Measurements from ENCODE around the gene NAB1. TPM values are rescaled to one million over a fixed set of nuclear protein-coding genes. Genes with fewer than 3 reads are reported as not detected.

The NAB1 gene
- total RNA-seq, 1 donor from 2014 or later = 25.4 TPM

DNA sequence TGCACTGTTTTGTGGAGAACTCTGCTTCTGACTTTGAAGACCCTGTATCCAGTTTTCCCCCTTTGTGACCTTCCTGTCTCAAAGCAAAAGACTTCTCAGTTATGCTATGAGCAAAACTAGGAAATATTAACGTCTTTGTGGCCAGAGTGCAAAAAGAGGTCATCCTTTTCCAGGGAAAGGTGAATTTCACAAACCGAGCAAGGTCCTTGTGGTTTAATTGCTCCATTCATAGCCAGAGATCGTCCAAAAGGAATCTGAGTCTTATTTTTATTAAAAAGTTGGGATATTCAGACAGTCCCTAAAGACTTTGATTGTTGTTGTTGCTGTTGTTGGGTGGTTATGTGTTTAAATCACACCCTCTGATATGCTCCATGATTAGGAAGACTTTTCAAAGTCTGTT lies 77.4 kb downstream of the NAB1 start:
- Histone ChIP-seq H3K4me3 (ENCODE audit: low read depth, low read length) (no peak overlapping the region), H3K27me3 (ENCODE audit: control insufficient read depth, insufficient read depth, low read length) (no peaks in the 10 kb centered on the region), H3K36me3 (ENCODE audit: control insufficient read depth, insufficient read depth, low read length) (no peaks in the 10 kb centered on the region)
- TF ChIP-seq, protein P1, sequence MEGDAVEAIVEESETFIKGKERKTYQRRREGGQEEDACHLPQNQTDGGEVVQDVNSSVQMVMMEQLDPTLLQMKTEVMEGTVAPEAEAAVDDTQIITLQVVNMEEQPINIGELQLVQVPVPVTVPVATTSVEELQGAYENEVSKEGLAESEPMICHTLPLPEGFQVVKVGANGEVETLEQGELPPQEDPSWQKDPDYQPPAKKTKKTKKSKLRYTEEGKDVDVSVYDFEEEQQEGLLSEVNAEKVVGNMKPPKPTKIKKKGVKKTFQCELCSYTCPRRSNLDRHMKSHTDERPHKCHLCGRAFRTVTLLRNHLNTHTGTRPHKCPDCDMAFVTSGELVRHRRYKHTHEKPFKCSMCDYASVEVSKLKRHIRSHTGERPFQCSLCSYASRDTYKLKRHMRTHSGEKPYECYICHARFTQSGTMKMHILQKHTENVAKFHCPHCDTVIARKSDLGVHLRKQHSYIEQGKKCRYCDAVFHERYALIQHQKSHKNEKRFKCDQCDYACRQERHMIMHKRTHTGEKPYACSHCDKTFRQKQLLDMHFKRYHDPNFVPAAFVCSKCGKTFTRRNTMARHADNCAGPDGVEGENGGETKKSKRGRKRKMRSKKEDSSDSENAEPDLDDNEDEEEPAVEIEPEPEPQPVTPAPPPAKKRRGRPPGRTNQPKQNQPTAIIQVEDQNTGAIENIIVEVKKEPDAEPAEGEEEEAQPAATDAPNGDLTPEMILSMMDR (IDR thresholded peaks at IDR 0.05; ENCODE audit: insufficient read depth, low read length, poor library complexity, severe bottlenecking) = no peak
- DNase-seq (ENCODE audit: low read depth) = no peak

DNA sequence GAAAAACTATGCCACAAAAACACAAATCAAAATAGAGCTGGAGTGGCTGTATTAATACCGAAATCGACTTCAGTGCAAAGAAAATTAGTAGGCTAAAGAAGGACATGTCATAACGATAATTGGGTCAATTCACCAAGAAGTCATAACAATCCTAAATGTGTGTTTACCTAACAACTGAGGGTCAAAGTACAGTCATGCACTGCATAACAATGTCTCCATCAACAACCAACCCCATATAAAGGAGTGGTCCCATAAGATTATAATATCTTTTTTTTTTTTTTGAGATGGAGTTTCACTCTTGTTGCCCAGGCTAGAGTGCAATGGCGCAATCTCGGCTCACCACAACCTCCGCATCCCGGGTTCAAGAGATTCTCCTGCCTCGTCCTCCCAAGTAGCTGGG lies 87.5 kb downstream of the NAB1 start:
- no peaks in the 10 kb centered on the region for H3K36me3 ChIP-seq (ENCODE audit: control insufficient read depth, insufficient read depth, low read length)
- no peak for DNase-seq (ENCODE audit: low read depth)
- H3K4me3 ChIP-seq (ENCODE audit: low read depth, low read length) = no peak overlapping the region
- no peaks in the 10 kb centered on the region for H3K27me3 ChIP-seq (ENCODE audit: control insufficient read depth, insufficient read depth, low read length)
- TF ChIP-seq, protein P1 (IDR thresholded peaks at IDR 0.05; ENCODE audit: insufficient read depth, low read length, poor library complexity, severe bottlenecking) = no peak

GRCh38 chr2:190740449-190740848 lies 91.6 kb downstream of the NAB1 start:
- Histone ChIP-seq H3K27me3 (ENCODE audit: control insufficient read depth, insufficient read depth, low read length) (no peaks in the 10 kb centered on the region), H3K36me3 (ENCODE audit: control insufficient read depth, insufficient read depth, low read length) (no peaks in the 10 kb centered on the region), H3K4me3 (ENCODE audit: low read depth, low read length) (no peak overlapping the region)
- no peak for DNase-seq (ENCODE audit: low read depth)
- TF ChIP-seq, protein P1 (IDR thresholded peaks at IDR 0.05; ENCODE audit: insufficient read depth, low read length, poor library complexity, severe bottlenecking) = no peak

Other genes starting within 250 kb of the NAB1 start
- gene MFSD6, start 240.7 kb upstream of the NAB1 start, total RNA-seq = 41.3 and 52.4 TPM in 2 replicates
- gene NEMP2, start 114.4 kb upstream of the NAB1 start, total RNA-seq = 3.8 and 6.8 TPM in 2 replicates
- gene GLS, start 231.7 kb downstream of the NAB1 start, total RNA-seq = 84.7 and 85.0 TPM in 2 replicates

Data from kidney epithelial cell (primary cell).